H1 (cell line): Measurements from ENCODE around the gene BNC2. TPM values are rescaled to one million over a fixed set of nuclear protein-coding genes. Genes with fewer than 3 reads are reported as not detected.

Experiments
- BACH1 ChIP-seq: IDR thresholded peaks from 2 replicates; pipeline ENCODE4 v1.6.1; 2012; ENCODE audit warnings: low read length, improper control_type of control experiment
- BRCA1 ChIP-seq: IDR thresholded peaks from 2 replicates; pipeline ENCODE4 v1.6.1; 2012; ENCODE audit warnings: low read depth, low read length, improper control_type of control experiment
- CHD2 ChIP-seq: IDR thresholded peaks from 2 replicates; pipeline ENCODE4 v1.6.1; 2012; ENCODE audit warnings: low read length, improper control_type of control experiment
- CTBP2 ChIP-seq: IDR thresholded peaks from 2 replicates; pipeline ENCODE4 v1.7.0; 2011; ENCODE audit warnings: borderline replicate concordance, mild to moderate bottlenecking, moderate library complexity, mixed read lengths, low read length; ENCODE audit not compliant: insufficient read depth, insufficient read length
- RXRA ChIP-seq: IDR thresholded peaks from 2 replicates; pipeline ENCODE4 v1.6.1; 2011; ENCODE audit warnings: low read depth, mild to moderate bottlenecking, low read length, moderate library complexity; ENCODE audit not compliant: insufficient read depth
- SAP30 ChIP-seq: fragments of 300-600 bp; sonication (generic); IDR thresholded peaks from 2 replicates; pipeline ENCODE4 v1.7.1; 2012; ENCODE audit warnings: low read length, moderate library complexity, mild to moderate bottlenecking, inconsistent platforms; ENCODE audit not compliant: insufficient read depth, insufficient replicate concordance
- TBP ChIP-seq: IDR thresholded peaks from 2 replicates; pipeline ENCODE4 v1.6.1; 2011; ENCODE audit warnings: low read depth, low read length, improper control_type of control experiment
- polyA plus RNA-seq, 7 experiments: library from polyadenylated mRNA; depleted of rRNA in 3 of 7; stranded (reverse) in 5 of 7; unstranded in 2 of 7; fragments of >200 nt in 5 of 7; fragments of 200-250 nt in 2 of 7; gene quantifications; 1 replicate in 5 of 7; 2 replicates in 1 of 7; 4 replicates in 1 of 7; pipeline versions ENCODE4 v1.2.1 to v1.2.3, GENCODE V29; 2011 to 2013; ENCODE audit warnings: missing spikeins in 2 of 7, mixed read lengths in 2 of 7
- total RNA-seq: library from RNA; stranded (reverse); fragmentation: NEBNext Ultra II Directional; extraction: Animal tissue kit (Norgen Biotek cat#: 25700); gene quantifications from 2 replicates; pipeline ENCODE4 v1.2.1, GENCODE V29; 2021
- TF ChIP-seq, protein P1 (sequence below): IDR thresholded peaks from 2 replicates; pipeline ENCODE4 v1.6.1; 2012; ENCODE audit warnings: inconsistent platforms

The BNC2 gene
- total and polyA plus RNA-seq, 2 of the 8 experiments (the other 6 are each of a cell fraction or from before 2014, with no cell fraction given), result 16.0 to 26.8 TPM

DNA sequence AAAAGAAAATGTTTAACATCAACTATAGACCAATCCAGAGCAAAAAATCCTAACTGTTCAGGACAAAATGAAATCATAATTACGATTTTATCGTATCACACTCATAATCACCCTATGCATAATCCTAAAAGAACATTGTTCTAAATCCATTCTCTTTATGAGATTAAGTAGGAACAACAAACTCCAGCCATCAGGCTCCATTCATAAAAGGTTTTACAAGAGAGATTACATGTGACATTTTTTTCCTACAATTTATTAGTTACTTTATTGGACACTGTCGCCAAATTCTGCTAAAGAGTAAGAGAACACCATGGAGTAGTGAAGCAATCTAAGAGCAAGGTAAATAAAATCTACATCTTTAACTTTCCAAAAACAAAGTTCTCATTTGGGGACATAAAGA lies 198.0 kb downstream of the BNC2 start (continued):
- TF ChIP-seq, protein P1, sequence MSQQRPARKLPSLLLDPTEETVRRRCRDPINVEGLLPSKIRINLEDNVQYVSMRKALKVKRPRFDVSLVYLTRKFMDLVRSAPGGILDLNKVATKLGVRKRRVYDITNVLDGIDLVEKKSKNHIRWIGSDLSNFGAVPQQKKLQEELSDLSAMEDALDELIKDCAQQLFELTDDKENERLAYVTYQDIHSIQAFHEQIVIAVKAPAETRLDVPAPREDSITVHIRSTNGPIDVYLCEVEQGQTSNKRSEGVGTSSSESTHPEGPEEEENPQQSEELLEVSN, result no peak
- TF ChIP-seq BACH1 (no peak), SAP30 (no peak), CTBP2 (no peak), RXRA (no peak), CHD2 (no peak), TBP (no peak), BRCA1 (no peak)
